Measurements from ENCODE around the gene LRRC45. TPM values are rescaled to one million over a fixed set of nuclear protein-coding genes. Genes with fewer than 3 reads are reported as not detected.

Gene LRRC45
- total RNA-seq, 1 donor: 22.0 TPM

DNA sequence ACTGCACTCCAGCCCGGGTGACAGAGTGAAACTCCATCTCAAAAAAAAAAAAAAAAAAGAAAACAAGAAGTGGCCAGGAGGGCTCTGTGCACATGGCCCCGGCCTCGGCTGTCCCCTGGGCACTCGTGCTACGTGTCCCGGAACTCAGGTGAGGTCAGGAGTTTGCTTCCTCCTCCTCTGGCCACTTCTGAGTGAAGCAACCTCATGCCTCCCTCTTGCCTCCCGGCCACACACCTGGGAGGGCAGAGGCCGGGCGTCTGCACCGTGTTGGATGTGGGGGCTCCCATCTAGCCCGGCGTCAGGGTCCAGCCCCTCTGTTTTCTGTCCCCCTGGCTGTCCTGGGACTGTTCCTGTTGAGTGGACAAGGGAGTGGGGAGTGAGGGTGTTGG lies 23.5 kb upstream of the LRRC45 start:
- no peak for DNase-seq (ENCODE audit: low read depth)
- TF ChIP-seq, protein P1, sequence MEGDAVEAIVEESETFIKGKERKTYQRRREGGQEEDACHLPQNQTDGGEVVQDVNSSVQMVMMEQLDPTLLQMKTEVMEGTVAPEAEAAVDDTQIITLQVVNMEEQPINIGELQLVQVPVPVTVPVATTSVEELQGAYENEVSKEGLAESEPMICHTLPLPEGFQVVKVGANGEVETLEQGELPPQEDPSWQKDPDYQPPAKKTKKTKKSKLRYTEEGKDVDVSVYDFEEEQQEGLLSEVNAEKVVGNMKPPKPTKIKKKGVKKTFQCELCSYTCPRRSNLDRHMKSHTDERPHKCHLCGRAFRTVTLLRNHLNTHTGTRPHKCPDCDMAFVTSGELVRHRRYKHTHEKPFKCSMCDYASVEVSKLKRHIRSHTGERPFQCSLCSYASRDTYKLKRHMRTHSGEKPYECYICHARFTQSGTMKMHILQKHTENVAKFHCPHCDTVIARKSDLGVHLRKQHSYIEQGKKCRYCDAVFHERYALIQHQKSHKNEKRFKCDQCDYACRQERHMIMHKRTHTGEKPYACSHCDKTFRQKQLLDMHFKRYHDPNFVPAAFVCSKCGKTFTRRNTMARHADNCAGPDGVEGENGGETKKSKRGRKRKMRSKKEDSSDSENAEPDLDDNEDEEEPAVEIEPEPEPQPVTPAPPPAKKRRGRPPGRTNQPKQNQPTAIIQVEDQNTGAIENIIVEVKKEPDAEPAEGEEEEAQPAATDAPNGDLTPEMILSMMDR (IDR thresholded peaks at IDR 0.05; ENCODE audit: insufficient read depth, low read length): no peak
- H3K4me3 ChIP-seq (ENCODE audit: low read depth, low read length): no peak overlapping the region

DNA sequence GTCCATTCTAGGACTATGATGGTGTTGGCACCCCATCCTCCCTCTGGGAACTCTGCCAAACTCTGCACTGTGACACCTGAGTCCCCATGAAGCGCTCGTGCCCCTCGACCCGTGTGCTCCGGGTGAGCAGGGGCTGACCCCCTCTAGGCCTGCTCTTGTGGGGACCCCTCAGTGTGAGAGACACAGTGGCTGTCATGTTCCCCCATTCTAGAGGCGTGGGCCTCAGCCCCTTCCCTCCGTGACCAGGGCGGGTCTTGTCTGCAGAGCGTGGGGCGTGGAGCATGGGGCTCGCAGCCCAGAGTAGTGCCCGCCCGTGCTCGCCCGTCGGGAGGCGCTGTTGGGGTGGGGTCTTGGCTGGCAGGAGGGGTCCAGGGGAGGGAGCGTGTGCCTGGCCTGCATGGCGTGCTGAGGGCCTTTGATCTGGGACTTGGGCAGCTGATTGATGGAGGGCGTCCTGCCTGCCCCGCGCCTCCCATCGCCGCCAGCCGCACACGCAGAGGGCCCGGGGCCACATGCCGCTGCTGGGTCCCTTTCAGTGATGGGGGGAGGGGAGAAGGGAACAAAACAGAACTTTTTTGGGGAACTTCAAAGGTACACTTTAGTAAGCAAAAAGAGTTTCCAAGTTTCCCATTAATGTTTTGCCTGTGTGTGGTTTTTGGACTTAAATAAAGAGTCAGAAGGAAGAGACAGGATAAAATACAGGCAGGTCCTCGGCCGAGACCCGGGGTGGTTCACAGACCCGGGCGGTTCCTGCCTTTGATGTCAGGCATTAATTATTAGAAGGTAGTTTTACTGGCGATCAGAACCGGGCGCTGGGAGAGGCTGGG lies 22.9 kb upstream of the LRRC45 start:
- no peak for DNase-seq (ENCODE audit: low read depth)
- no peak overlapping the region for H3K4me3 ChIP-seq (ENCODE audit: low read depth, low read length)
- TF ChIP-seq, protein P1 (IDR thresholded peaks at IDR 0.05; ENCODE audit: insufficient read depth, low read length): no peak

- TF ChIP-seq, protein P1 (IDR thresholded peaks at IDR 0.05; ENCODE audit: insufficient read depth, low read length): no peak
- no peak for DNase-seq (ENCODE audit: low read depth)
- no peak overlapping the region for H3K4me3 ChIP-seq (ENCODE audit: low read depth, low read length)
Observed at GRCh38 chr17:82000803-82001570, 22.1 kb upstream of the LRRC45 start.

GRCh38 chr17:82001571-82002056 lies 21.5 kb upstream of the LRRC45 start:
- TF ChIP-seq, protein P1 (IDR thresholded peaks at IDR 0.05; ENCODE audit: insufficient read depth, low read length): no peak
- DNase-seq (ENCODE audit: low read depth): no peak
- H3K4me3 ChIP-seq (ENCODE audit: low read depth, low read length): no peak overlapping the region

DNA sequence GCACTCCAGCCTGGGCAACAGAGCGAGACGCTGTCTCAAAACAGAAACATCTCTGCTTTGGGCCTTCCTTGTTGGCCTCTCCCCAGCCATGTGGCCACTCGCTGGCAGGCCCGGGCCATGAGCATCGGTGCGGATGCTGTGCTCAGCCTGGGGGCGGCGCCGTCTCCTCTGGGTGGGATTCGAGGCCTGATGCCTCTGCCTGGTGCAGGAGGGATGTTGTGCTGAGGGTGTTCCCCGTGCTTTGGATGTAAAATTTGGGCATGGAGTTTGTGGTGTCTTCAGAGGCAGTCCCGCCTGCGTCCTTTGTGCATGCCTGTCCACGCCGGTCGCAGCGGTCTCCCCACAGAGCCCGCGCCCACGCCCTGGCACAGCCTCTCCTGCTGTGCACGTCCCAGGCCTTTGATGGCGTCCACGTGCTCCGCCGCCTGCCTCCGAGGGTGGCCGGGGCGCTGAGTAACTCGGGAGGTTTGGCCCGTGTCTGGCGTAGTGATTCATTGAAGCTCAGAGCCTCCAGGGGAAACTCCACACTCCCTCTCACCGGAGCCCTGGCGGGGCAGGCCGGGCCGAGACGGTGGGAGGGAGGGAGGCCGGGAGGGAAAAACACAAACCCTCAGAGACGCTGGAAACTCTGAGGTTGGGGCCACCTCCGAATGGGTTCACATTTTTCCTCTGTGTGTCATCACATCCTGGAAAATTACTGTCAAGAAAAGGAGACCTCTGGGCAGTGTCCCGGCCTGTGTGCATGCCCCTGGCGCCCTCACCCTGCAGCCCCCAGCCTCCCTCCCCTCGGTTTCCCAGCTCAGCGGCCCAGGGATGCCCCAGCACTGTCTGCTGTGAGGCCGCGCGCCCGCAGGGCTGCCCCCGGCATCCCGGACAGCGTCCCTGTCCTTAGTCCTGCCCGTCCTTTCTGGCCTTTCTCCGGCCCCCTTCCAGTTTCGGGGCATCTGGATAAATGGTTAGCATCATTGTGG lies 19.4 kb upstream of the LRRC45 start:
- H3K4me3 ChIP-seq (ENCODE audit: low read depth, low read length): peak overlapping the region; percentile 9
- TF ChIP-seq, protein P1 (IDR thresholded peaks at IDR 0.05; ENCODE audit: insufficient read depth, low read length): peak; percentile 17
- DNase-seq (ENCODE audit: low read depth): peak; percentile 95

Data from fibroblast of the aortic adventitia (primary cell).